HG03103 (cell line): ENCODE measurements around the gene ATP5F1D.
A peak's percentile ranks its signal among the peaks of the same experiment; 100 is the strongest.

Experiments used
- ATAC-seq: cut with Tn5 transposase; IDR thresholded peaks from one replicate; pipeline ENCODE4 v1.9.1; 2021; ENCODE audit warnings: low read depth; ENCODE audit not compliant: unreplicated experiment

Gene ATP5F1D

DNA sequence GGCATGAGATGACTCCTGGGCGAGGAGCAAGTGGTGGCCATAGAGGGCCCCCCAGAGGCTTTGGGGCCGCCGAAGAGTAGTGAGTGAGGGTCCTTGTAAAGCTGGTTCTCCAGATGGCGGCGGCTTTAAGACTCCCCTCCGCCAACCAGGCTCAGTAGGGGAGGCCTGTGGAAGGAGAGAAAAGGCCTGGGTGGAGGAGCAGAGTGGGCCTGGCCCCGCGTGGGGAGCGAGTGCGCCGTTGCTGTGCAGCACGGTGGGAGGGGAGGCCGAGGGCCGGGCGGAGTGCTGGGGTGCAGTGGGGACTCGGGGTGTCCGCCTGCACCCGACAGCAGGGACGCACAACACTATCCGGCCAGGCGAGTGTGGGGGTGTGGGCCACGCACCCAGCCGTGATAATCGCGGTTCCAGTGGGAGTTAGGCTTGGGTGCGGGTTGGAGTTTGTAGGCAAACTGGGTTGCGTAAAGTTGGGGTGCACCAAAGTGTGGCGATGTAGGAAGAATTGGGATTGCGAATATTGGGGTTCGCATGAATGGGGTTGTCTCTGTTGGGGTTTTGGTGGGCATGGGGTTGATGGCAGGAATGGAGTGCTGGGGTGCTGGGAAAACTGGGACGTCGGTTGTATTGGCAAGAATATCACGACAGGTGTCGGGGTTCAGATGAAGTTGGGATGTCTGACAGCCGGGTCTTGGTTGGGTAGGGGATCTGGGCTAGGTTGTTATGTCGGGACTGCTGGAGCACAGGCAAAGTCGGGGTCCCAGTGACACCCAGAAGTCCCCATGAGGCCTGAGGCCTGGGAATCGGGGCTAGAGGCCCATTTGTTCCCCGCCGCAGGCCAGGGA lies 26.9 kb downstream of the ATP5F1D start:
- ATAC-seq = no peak

DNA sequence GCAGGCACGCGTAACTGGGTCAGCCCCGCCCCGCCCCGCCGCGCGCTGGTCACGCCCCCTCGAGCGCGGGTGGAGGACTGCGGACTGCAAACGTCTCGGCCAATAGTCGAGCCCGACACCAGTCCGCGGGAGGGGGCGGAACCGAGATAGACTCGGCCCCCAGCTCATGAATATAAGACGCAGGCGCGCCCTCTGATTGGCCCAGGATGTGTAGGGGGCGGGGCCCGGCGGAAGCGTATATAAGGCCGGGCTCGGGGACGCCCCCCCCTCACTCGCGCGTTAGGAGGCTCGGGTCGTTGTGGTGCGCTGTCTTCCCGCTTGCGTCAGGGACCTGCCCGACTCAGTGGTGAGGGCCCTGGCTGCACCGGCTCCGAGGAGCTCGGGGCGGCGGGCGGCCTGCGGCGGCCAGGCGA lies 27.5 kb downstream of the ATP5F1D start, which contains the start of gene CIRBP:
CIRBP (plus strand) TSS at position 268 of the 413 bp plus-strand sequence. CDS start 1,602 bp downstream, outside the sequence.
- peak; percentile 46 for ATAC-seq

DNA sequence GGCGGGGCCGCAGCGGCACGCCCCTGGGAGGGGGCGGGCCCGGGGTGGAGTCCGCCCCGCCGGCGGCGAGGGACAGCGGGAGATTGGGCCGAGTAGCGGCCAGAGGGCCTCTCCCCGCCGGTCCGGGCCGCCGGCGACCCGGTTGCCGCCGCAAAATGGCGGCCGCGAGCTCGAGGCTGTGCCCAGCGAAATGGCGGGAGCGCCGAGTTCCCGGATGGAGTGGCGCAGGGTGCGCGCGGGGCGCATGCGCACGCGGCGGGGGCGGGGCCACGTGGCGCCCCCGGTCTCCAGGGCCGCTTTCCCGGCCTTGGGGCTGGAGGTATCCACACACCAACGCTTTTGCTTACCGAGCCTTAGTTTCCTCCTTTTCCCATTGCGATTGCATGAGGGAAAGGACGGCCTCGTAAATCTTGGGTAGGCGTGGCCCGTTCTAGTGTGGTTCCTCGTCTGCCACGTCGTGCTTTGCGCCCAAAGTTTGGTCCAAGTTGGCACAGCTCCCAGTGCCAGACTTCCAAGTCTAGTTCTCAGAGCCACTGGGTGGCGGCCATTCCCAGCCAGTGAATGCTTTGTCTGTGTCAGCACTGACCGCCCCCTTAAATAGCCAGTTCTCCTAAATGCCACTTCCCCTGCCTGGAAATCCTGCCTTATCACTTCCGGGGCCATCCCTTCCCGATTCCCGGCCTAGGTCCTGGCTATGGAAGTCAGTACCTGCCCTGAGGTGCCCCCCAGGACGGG lies 28.1 kb downstream of the ATP5F1D start:
- peak; percentile 27 for ATAC-seq

DNA sequence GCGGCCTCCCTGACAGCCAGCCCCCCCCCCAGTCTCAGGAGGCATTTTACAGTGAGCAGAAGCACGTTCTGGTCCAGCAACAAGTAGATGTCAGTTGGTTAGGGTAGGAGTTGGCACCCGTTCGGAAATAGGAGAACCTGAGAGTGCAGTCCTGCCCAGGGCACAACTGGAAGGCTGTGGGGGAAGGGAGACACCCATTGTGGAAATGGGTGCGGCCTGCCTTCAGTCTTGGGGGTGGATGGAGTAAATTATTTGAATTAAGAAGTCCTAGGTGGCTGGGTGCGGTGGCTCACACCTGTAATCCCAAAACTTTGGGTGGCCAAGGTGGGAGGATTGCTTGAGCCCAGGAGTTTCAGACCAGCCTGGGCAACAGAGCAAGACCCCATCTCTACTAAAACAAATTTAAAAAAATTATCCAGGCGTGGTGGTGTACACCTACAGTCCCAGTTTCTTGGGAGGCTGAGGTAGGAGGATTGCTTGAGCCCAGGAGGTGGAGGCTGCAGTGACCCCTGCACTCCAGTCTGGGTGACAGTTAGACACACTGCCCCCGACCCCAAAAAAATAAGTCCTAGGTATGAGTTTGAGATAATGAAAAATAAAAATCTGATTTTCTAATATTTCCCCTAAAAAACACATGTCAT lies 28.8 kb downstream of the ATP5F1D start:
- ATAC-seq = no peak

DNA sequence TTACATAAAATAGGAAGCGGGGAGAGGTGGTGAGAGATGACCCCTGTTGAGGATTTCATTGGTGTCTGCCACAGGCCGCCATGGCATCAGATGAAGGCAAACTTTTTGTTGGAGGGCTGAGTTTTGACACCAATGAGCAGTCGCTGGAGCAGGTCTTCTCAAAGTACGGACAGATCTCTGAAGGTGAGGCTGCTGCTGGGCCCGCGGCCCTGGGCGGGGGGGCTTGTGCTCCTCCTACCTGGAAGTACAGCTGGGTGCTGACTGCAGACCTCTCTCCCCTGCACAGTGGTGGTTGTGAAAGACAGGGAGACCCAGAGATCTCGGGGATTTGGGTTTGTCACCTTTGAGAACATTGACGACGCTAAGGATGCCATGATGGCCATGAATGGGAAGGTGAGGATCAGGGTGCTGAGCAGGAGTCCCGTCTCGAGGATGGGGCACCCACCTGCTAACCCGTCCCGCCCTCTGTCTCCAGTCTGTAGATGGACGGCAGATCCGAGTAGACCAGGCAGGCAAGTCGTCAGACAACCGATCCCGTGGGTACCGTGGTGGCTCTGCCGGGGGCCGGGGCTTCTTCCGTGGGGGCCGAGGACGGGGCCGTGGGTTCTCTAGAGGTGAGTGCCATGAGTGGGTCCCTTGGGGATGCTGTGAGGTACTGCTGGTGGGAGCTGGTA lies 29.4 kb downstream of the ATP5F1D start:
- ATAC-seq = no peak

DNA sequence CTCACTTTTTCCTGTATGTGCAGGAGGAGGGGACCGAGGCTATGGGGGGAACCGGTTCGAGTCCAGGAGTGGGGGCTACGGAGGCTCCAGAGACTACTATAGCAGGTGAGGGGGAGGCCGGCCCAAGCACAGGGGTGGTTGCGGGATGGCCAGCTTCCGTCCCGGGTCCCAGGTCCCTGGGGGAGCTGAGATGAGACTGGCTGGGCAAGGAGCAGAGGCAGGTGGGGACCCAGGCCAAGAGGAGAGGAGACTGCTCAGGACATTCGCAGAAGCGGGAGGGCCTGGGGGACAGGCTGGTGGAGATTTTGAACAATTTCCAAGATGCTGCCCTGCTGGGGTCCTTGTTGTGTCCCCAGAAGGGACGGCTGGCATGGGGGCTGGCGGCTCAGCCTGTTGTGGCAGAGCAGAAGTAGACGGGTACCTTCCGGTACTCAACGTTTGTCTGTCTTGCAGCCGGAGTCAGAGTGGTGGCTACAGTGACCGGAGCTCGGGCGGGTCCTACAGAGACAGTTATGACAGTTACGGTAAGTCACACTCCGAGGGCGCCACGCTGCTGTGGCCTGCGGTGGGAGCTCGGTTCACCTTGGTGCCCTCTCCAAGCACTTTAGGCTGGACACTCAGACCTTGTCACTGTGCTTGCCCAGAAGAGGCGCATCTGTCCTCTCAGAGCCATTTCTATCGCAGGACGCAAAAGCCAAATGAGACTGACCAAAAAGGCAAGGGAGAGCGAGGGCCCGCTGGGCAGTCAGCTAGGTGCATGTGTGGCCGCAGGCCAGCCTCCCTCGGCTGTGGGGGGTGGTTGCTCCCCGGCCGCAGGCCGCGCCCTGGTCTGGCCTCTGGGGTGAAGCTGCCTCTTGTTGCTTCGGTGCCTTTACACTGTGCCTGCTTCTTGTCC lies 30.2 kb downstream of the ATP5F1D start:
- ATAC-seq = no peak

DNA sequence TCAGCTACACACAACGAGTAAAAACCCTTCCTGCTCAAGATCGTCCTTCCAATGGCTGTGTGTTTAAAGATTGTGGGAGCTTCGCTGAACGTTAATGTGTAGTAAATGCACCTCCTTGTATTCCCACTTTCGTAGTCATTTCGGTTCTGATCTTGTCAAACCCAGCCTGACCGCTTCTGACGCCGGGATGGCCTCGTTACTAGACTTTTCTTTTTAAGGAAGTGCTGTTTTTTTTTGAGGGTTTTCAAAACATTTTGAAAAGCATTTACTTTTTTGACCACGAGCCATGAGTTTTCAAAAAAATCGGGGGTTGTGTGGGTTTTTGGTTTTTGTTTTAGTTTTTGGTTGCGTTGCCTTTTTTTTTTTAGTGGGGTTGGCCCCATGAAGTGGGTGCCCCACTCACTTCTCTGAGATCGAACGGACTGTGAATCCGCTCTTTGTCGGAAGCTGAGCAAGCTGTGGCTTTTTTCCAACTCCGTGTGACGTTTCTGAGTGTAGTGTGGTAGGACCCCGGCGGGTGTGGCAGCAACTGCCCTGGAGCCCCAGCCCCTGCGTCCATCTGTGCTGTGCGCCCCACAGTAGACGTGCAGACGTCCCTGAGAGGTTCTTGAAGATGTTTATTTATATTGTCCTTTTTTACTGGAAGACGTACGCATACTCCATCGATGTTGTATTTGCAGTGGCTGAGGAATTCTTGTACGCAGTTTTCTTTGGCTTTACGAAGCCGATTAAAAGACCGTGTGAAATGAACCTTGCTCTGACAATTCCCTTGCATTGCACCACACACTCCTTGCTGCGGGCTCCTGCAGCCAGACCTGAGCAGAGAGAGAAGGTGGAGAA lies 31.1 kb downstream of the ATP5F1D start:
- no peak for ATAC-seq

GRCh38 chr19:1273263-1274041 lies 31.9 kb downstream of the ATP5F1D start:
- no peak for ATAC-seq

DNA sequence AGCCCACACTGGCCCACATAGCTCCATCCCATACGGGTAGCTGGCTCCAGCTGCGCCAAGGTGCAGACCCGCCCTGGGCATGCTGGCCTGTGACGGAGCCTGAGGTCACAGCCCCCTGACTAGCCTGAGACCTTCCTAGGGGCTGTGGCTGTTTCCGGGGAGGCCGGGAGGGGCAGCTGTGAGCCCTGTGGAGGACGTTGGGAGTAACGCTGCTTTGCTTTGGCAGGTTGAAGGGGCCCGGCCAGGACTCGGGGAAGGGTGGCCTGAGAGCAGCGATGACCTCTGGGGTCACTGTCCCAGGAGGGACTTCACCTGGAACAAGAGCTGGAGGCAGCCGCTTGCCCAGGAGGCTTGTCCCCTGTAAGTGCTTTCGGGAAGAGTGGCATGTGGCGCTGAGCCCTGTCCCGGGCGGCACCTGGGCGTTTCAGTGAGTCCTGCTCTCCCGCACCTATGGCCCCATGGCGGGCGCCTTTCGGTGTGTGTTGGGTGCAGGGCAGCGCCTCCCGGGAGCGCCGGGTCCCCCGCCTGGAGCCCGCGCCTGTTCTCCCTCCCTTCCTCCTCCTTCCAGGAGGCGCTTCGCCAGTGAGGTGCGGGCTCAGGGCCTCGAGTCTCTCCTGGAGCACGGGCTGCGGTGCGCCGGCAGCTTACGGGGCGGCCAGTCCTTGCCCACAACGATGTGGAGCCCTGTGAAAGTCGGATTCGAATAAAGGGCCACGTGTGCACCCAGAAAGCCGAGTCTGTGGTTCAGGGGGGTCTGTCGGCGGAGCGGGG lies 32.7 kb downstream of the ATP5F1D start:
- ATAC-seq = no peak

DNA sequence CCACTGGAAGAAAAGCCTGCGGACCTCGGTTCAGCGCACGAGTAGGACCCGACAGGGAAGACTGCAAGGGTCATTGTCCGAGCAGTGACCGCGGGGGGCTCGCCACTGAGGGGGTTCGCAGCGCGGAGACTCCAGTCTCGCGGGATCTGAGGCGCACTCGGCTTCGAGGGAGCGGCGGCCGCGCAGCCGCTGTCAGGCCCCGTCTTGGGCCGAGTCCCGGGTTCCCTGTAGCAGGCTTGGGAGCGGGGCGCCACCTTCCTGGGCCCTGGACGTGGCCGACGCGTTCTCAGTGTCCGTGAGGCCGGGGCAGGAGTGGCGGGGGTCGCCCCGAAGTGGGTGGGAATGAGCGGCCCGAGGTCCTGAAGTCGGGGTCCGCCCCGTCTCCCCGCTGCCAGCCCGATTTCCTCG lies 33.3 kb downstream of the ATP5F1D start:
- no peak for ATAC-seq

- ATAC-seq = peak; percentile 72
Measured at GRCh38 chr19:1275260-1275975, 33.9 kb downstream of the ATP5F1D start, which contains the start of gene FAM174C. FAM174C (plus strand) TSS chr19:1275530; CDS start chr19:1275550, 20 bp downstream.

DNA sequence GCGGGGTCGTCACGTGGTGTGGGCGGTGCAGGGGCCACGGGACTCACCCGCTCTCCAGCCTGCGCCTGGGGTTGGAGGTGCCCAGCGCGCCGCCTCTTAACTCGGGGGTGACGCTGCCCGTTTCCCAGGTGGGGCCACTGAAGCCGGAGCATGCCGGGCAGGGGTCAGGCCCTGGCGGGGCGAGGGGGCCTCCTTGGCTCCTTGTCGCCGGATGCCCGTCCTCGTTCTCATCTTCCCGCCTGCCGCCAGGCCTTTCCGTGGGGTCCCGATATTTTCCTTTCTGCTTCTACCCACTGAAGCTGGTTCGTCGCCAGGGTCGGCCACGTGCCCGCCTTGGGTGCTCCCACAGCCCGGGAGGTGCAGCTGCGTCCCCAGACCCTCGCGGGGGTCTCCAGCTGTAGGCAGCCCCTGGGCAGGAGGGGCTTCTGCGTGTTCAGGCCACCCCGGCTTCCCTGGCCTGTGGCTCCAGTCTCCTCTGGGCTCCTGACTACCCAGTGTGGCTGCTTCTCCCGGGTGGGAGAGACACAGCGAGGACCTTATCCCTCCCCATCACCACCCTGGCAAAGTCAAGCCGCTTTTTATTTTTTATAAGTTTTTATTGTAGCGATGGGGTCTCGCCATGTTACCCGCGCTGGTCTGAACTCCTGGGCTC lies 34.6 kb downstream of the ATP5F1D start:
- ATAC-seq = peak; percentile 0

DNA sequence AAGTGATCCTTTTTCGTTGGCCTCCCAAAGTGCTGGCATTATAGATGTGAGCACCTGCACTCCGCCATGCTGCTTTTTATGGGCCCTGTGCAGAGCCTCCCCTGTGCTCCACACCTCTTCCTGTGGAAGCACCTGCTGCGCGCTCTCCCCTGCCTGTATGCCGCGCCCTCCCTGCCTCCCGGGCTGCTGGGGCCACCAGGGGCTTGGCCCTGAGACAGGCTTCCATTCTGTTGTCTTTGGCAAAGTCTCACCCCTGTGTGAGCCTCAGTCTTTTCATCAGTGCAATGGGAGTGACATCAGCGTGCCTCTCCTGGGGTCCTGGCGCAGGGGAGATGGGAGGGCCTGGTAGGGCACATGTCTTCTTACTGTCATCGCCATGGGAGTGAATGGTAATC lies 35.1 kb downstream of the ATP5F1D start:
- ATAC-seq = no peak

GRCh38 chr19:1277061-1277460 lies 35.5 kb downstream of the ATP5F1D start:
- ATAC-seq = no peak

DNA sequence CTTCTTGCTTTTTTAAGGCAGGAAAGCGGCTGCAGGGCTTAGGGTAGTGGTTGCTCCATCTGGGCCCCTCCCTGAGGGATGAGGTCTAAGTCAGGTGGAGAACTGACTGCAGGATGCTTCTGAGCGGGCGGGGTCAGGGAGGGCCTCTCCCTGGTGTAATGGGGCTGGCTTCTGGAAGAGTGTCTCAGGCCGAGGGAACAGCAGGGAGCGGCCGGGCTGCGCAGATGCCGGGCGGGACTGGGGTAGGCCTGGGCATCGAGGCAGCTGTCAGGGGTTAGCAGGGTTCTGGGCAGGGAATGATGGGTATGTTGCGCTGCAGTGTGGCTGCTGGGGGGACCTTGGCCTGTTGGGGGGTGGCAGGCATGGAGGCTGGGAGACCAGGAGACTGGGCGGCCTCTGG lies 36.5 kb downstream of the ATP5F1D start:
- ATAC-seq = no peak
